ENCODE measurements around the gene EIF2B5. TPM values are rescaled to one million over a fixed set of nuclear protein-coding genes. Genes with fewer than 3 reads are reported as not detected.
"Not testable (repeated sequence)": the region's sequence is repeated elsewhere in the genome, so short reads cannot be mapped to it uniquely, and the experiment has no call there.

The EIF2B5 gene
- total RNA-seq, 1 donor, result 30.7 TPM

- TF ChIP-seq, protein P1, sequence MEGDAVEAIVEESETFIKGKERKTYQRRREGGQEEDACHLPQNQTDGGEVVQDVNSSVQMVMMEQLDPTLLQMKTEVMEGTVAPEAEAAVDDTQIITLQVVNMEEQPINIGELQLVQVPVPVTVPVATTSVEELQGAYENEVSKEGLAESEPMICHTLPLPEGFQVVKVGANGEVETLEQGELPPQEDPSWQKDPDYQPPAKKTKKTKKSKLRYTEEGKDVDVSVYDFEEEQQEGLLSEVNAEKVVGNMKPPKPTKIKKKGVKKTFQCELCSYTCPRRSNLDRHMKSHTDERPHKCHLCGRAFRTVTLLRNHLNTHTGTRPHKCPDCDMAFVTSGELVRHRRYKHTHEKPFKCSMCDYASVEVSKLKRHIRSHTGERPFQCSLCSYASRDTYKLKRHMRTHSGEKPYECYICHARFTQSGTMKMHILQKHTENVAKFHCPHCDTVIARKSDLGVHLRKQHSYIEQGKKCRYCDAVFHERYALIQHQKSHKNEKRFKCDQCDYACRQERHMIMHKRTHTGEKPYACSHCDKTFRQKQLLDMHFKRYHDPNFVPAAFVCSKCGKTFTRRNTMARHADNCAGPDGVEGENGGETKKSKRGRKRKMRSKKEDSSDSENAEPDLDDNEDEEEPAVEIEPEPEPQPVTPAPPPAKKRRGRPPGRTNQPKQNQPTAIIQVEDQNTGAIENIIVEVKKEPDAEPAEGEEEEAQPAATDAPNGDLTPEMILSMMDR (IDR thresholded peaks at IDR 0.05; ENCODE audit: insufficient read depth, low read depth, low read length), result no peak
- DNase-seq (ENCODE audit: low read depth), result no peak
Observed at GRCh38 chr3:184144505-184144904, 9.3 kb downstream of the EIF2B5 start.

GRCh38 chr3:184145111-184145524 lies 10.0 kb downstream of the EIF2B5 start:
- no peak overlapping the region for H3K4me3 ChIP-seq (ENCODE audit: low read depth, low read length)
- peak; percentile 62 for DNase-seq (ENCODE audit: low read depth)
- TF ChIP-seq, protein P1 (IDR thresholded peaks at IDR 0.05; ENCODE audit: insufficient read depth, low read depth, low read length), result peak; percentile 52

More at GRCh38 chr3:184144505-184144904, 9.3 kb downstream of the EIF2B5 start:
- no peak overlapping the region for H3K4me3 ChIP-seq (ENCODE audit: low read depth, low read length)

DNA sequence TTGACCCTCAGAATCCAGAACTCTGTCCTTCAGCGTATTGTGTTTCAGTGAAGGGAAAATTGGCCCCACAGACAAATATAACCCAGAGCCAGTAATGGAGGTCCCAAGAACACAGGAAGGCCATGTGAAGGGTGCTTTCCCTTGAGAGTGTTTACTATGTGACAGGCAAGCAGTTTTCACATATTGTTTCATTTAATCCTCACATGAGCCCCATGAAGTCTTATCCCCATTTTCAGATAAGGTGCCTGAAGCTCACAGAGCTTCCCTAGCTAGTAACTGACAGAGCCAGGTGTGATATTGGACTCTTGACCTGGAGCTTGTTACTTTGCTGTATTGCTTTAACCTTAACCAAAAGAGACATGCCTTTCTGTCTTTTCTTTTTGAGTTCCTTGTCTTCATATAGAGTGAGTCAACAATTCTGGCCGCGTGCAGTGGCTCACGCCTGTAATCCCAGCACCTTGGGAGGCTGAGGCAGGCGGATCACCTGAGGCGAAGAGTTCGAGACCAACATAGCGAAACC lies 10.7 kb downstream of the EIF2B5 start:
- TF ChIP-seq, protein P1 (IDR thresholded peaks at IDR 0.05; ENCODE audit: insufficient read depth, low read depth, low read length), result no peak
- no peak for DNase-seq (ENCODE audit: low read depth)
- no peak overlapping the region for H3K4me3 ChIP-seq (ENCODE audit: low read depth, low read length)

DNA sequence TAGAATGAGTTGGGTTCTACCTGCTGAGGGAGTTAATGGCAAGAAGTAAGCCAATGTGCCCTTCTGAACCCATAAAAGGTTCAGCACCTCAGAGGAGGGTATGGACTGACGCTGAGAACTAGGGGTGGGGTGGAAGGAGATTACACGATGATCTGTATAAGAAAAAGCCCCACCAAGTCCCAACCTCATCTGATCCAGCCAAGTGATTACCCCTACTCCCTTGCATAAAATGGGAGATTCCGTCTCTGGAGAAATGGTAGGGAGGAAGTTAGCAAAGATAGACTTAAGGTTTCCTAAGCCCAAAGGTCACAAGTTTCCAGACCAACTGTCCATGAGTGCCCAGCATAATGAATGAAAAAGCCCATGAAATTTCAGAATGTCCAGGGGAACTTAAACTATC lies 12.9 kb downstream of the EIF2B5 start:
- TF ChIP-seq, protein P1 (IDR thresholded peaks at IDR 0.05; ENCODE audit: insufficient read depth, low read depth, low read length), result no peak
- no peak overlapping the region for H3K4me3 ChIP-seq (ENCODE audit: low read depth, low read length)
- no peak for DNase-seq (ENCODE audit: low read depth)

DNA sequence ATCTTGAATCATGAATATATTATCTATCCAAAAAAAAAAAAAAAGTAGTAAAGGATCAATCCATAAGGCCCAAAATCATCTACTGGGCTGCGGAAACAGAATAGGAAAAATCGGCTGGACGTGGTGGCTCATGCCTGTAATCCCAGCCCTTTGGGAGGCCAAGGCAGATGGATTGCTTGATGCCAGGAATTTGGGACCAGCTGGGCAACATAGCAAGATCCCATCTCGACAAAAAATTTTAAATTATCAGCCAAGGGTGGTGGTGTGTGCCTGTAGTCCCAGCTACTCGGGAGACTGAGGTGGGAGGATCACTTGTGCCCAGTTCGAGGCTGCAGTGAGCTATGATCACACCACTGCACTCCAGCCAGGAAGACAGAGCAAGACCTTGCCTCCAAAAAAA lies 14.0 kb downstream of the EIF2B5 start:
- TF ChIP-seq, protein P1 (IDR thresholded peaks at IDR 0.05; ENCODE audit: insufficient read depth, low read depth, low read length), result no peak

DNA sequence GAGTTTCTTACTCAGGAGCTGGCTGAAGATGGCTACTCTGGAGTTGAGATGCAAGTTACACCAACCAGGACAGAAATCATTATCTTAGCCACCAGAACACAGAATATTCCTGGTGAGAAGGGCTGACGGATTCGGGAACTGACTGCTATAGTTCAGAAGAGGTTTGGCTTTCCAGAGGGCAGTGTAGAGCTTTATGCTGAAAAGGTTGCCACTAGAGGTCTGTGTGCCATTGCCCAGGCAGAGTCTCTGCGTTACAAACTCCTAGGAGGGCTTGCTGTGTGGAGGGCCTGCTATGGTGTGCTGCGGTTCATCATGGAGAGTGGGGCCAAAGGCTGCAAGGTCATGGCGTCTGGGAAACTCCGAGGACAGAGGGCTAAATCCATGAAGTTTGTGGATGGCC lies 14.6 kb downstream of the EIF2B5 start:
- not testable (repeated sequence) for DNase-seq (ENCODE audit: low read depth); H3K4me3 ChIP-seq (ENCODE audit: low read depth, low read length)
- TF ChIP-seq, protein P1 (IDR thresholded peaks at IDR 0.05; ENCODE audit: insufficient read depth, low read depth, low read length), result peak; percentile 25

More for the DNA sequence above, 14.0 kb downstream of the EIF2B5 start:
- H3K4me3 ChIP-seq (ENCODE audit: low read depth, low read length), result no peak overlapping the region
- DNase-seq (ENCODE audit: low read depth), result no peak

Measured in fibroblast of villous mesenchyme (primary cell).